Endometrial microvascular endothelial cells (primary cell): ENCODE data around the gene SLC6A5. TPM values are rescaled to one million over a fixed set of nuclear protein-coding genes. Genes with fewer than 3 reads are reported as not detected.

Source experiments
- in situ Hi-C: cut with HindIII; loops from 2 replicates; pipeline ENCODE4 v1.10.0; 2017; ENCODE audit warnings: low sequenced_read_pairs, low pct_unique_long_range_greater_than_20kb; ENCODE audit errors: inconsistent ontology term
- total RNA-seq: library from RNA; depleted of rRNA; stranded (reverse); fragments of >200 nt; gene quantifications from one replicate; pipeline ENCODE4 v1.2.3, GENCODE V29; 2015; ENCODE audit errors: inconsistent ontology term

The SLC6A5 gene
- total RNA-seq, 1 donor from 2014 or later: not detected

- in situ Hi-C loops: no loop called here
Measured at GRCh38 chr11:20594274-20595061, 4.9 kb upstream of the SLC6A5 start.

DNA sequence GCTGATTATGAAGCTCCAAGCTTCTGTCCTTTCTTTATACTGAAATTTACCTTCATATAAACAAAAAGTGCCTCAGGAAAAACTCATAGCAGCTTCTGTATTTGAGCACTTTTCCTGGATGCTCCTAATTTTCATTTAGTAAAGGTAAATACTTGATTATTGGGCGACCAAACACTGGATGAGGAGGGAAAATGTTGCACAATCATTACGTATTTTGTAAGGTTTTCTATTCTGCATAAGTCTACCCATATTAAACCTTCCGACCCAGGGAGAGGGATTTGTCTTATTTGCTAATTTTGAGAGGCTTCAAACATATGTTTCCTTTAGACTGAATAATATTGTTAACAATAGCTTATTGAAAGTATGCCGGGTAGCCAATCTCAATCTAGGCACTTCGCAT, 4.3 kb upstream of the SLC6A5 start:
- in situ Hi-C loops: no loop called here

DNA sequence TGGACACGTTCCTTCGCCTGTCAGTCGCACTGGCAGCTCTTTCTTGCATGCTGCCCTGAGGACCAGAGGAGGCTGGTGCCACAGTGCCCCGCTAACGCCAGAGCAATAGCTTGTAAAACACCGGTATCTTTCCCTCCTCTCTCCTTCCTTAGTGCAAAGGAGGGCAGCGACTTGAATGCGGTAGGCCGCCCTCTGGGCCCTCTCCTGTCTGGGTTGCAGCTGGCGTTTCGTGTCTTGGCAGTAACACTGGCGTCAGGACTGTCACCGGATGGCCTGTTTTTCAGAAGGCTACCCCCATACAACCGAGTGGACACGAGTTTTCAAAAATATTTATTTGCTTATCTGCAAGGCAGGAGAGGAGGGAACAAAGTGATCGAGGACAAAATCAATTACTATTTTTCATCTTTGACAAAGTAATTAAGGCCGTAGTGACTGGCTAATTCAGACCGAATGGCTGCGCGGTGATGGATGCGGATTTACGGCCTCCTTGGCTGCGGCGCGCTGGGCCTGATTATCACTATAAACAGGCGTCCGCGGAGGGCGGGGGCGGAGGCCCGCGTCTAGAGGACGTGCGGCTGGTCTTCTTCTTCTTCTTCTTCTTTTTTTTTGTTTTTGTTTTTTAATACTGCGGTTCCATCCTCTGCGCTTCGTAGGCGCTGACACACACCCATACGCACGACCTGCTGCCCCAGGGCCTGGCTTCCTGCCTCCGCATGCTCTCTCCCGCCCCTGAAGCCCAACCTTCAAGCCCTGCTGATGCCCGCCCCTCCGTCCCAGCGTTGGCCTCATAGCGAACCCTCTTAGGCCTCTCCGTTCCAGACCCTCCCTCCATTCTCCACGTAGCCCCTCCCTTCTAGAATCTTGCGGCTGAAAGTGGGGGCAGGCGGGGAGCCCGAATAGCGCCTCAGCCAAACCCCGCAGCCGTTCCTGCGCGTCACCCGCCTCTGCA, 2.9 kb upstream of the SLC6A5 start:
- in situ Hi-C loops: no loop called here

GRCh38 chr11:20597154-20597679, 2.2 kb upstream of the SLC6A5 start:
- in situ Hi-C loops: no loop called here

- in situ Hi-C loops: no loop called here
Measured at GRCh38 chr11:20597680-20598484, 1.5 kb upstream of the SLC6A5 start.

DNA sequence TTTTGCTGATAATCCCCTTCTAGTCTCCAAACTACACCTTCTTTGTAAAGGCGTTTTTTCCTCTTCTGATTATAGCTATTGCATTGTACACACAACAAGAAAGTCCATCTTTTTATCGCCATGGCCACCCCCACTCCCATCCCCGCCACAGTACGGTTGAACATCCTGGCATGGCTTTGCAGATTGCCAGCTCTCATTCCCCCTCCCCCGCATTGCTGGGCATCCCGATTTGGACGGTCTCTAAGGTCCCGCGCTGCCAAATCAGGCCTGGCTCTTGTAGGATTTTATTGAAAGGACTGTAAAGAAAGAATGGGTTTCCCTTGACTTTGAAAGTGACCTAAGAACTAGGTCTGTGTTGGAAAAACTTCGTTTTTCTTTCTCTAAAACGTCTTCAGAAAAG, 916 bp upstream of the SLC6A5 start:
- in situ Hi-C loops: no loop called here

DNA sequence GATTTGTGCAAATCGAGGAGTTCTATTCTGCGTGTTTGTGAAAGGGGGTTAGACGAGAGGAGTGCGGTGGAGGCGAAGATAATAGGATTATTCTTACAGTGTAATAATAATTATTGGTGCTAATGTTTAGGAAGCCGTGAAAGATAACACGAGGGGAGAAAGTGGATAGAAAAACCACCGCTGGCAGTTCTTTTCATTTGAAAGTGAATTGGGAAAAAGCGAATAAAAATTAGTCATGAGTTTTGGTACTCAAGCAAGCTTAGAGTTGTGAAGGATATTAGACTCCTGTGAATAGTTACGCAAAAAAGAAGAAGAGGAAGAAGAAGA, 575 bp downstream of the SLC6A5 start:
- in situ Hi-C loops: no loop called here

- in situ Hi-C loops: no loop called here
Measured at GRCh38 chr11:20600551-20600950, 1.1 kb downstream of the SLC6A5 start.

DNA sequence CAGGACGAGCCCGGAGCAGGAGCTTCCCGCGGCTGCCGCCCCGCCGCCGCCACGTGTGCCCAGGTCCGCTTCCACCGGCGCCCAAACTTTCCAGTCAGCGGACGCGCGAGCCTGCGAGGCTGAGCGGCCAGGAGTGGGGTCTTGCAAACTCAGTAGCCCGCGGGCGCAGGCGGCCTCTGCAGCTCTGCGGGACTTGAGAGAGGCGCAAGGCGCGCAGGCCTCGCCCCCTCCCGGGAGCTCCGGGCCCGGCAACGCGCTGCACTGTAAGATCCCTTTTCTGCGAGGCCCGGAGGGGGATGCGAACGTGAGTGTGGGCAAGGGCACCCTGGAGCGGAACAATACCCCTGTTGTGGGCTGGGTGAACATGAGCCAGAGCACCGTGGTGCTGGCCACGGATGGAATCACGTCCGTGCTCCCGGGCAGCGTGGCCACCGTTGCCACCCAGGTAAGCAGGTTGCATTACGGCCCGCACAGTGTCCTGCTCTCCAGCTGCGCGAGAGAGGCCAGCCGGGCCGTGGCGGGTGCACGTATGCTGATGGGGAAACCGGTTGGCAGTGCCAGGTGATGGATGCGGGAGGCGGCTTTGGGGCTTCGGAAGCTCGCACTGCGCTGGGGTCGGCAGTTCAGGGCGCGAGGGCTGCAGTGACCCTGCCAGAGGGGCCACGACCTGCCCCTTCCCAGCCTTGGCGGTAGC, 2.0 kb downstream of the SLC6A5 start:
- in situ Hi-C loops: no loop called here

DNA sequence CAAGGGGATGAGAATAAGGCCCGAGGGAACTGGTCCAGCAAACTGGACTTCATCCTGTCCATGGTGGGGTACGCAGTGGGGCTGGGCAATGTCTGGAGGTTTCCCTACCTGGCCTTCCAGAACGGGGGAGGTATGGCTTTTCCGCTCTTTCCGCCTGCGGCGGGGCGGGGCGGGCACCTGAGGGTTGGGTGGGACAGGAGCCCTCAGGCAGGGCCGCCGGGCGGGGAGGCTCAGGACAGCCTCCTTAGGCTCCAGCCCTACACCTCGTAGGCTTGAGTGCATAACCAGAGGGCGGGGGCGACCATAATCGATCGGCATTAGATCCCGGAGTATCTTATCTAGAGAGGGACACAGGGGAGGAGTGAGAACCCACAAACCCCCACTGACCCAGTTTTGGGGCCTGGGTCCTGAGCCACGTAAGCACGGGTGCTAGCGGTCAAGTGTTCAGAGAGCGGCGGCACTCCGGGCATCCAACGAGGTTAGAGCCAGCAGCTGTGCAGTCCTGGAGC, 4.9 kb downstream of the SLC6A5 start:
- in situ Hi-C loops: no loop called here

- in situ Hi-C loops: no loop called here
Measured at GRCh38 chr11:20604864-20605601, 5.6 kb downstream of the SLC6A5 start.

DNA sequence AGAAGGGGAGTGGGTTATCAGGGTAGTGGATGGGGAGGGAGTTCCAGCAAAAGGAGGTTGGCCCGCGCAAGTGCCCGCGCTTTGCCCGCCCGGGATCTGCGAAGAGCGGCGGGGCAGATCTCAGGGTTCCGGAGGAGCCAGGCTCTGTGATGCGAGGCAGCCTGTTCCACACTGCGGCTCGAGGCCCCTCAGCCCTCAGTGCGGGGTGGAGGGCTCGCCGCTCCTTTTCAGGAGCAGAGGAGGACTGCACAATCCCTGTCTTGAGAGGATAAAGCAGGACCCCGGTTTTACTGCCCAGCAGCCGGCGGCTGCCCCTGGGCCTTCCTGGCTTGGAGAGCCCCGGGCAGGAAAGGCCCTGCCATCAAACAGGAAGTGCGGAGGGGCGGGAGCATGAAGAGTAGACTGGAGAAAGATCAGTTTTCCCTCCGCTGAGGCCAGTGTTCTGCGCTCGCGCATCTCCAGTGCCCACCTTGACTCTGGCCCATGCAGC, 6.2 kb downstream of the SLC6A5 start:
- in situ Hi-C loops: no loop called here

- in situ Hi-C loops: no loop called here
Measured at GRCh38 chr11:20608934-20609333, 9.5 kb downstream of the SLC6A5 start.

DNA sequence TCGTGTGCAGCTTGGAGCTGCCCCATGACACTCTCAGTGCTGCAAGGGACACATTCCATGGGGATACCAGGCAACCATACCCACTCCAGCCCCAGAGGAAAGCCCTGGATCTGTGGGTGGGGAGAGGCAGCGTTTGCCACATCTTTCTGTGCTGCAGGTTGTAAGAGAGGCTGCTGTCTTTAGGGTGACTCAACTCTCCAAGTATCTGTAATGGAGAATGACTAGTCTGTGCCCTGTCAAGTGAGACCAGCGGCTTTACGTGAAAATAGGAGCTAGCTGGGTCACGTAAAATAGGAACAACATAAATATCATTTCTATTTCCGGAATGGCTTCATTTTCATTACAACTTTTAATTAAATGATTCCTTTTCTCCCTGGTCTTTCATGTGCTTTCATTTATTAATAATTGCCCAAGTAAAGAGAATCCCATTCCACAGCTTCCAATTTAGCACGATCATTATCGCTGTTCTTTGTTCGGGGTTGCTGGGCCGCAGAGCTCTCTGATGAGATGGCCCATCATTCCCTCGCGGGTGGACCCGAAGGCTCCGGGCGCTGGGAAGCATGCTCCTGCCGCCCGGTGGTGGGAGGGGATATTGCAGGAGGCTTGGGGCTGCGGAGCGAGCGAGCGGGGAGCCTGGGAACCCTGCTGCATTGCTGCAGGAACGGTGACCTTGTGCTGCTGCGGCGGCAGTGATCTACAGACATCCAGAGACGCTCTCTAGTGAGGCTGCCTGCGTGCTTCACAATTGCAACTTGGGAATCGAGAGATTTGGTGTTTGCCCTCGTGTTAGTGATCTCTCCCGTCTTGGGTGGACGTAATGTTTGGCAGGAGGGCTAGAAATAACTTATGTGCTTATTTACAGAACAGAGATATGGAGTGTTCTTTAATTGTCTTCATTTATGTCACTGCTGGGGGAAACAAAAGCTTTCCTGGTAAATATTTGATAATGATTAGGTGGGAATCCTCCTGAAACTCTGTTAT, 10.6 kb downstream of the SLC6A5 start:
- in situ Hi-C loops: no loop called here

DNA sequence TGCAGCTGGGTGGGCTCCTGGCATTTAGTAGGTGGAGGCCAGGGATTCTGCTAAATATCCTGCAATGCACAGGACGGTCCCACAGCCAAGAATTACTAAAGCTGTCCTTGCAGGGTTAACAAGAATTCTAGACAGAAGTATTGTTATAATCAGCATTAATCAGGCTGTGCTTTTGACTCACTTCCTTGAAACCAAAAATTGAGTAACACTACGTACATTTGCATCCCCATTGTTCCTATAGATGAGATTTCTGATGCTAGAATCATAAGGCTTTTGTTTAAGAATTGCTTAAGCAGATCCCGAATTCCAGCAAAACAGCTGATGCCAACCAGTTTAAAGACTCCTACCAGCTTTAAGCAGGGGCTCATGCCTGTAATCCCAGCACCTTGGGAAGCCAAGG, 11.4 kb downstream of the SLC6A5 start:
- in situ Hi-C loops: no loop called here

GRCh38 chr11:20611445-20611844, 12.0 kb downstream of the SLC6A5 start:
- in situ Hi-C loops: no loop called here
